ENCODE results near the gene PREP. TPM values are rescaled to one million over a fixed set of nuclear protein-coding genes. Genes with fewer than 3 reads are reported as not detected.

The PREP gene
- total RNA-seq, 5 donors from 2014 or later (not counting 1 experiment from before 2014, with no cell fraction given) = 27.4 to 34.0 (median 30.7) TPM

DNA sequence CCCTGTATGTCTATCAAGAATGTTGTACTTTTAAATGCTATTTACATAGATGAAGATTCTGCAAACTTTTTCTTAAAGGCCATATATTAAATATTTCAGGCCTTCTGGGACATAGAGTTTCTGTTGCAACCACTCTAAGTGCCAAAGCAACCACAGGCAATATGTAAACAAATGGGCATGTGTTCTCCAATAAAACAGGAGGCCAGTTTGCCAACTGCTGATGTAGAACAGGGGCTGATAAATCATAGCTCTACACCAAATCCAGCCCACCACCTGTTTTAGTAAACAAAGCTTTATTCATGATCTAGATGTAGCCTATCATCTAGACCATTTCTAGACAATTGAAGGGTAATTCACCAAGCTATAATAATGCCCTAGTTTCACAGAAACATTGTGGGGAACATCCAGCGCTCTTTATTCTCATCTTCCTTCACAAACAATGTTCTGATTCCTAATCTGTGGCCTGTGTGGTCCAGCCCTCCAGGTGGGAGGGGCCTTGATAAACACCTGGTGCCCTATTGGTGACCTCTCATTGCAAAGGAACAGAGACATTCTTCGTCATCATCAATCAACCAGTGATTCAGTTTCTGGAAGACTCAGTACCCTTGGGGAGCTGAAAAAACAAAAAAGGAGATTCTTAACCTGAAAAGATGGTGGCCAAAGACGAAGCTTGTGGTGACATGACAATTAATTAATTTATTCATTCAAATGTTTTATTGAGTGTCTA, 80.2 kb downstream of the PREP start:
- H3K4me1 Mint-ChIP-seq = no peaks in the 10 kb centered on the region
- 100% methylated on average over 2 of the region's 3 CpGs for WGBS (ENCODE audit: insufficient coverage)

DNA sequence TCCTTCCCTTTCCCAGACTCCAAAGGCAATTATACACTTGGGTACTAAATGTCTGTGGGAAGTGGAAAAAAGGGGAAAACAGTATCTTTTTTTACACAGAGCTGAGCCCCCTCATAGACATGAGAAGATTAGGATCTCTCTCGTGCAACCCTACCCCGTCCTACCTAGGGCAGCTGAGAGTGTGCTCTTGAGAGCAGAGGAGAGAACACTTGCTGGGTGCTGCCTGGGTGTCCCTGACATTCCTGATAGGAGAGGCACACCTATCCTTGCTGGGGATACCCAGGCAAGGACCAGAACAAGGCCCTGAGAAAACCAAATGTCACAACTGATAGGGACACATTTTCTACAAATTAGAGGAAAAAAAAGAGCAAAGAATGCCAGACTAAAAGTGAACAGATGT, 81.2 kb downstream of the PREP start:
- Mint-ChIP-seq H3K4me3 (no peak overlapping the region), H3K27ac (no peak overlapping the region), H3K4me1 (no peaks in the 10 kb centered on the region), H3K27me3 (no peaks in the 10 kb centered on the region), H3K9me3 (no peaks in the 10 kb centered on the region), H3K36me3 (peaks cover 53% of the 10 kb centered on the region)
- Histone ChIP-seq H3K4me3 (ENCODE audit: control insufficient read depth in 1 of 2, extremely low read depth in 1 of 2, low read length in 1 of 2) (no peak overlapping the region), H3K4me1 (ENCODE audit: control insufficient read depth in 1 of 2, extremely low read depth in 1 of 2, insufficient read depth in 2 of 2, low read length in 2 of 2) (no peaks in the 10 kb centered on the region), H3K27me3 (replicated peaks in 1 of 2; ENCODE audit: control insufficient read depth in 2 of 2, extremely low read depth in 1 of 2, insufficient read depth in 2 of 2, low read length in 1 of 2) (no peaks in the 10 kb centered on the region), H3K9me3 (no peaks in the 10 kb centered on the region), H3K27ac (ENCODE audit: low read length) (no peak overlapping the region), H3K36me3 (ENCODE audit: control insufficient read depth in 2 of 2, extremely low read depth in 1 of 2, insufficient read depth in 1 of 2, low read length in 1 of 2) (peaks cover 4 to 63% of the 10 kb centered on the region in 2 donors)
- ChIA-PET POLR2A (no interaction called here), CTCF (no interaction called here)
- no CpG with 5 or more reads among the region's 2 CpGs for WGBS (ENCODE audit: insufficient coverage)
- ATAC-seq (replicated peaks in 1 of 4) = no peak
- DNase-seq = no peak

More for the DNA sequence above, 80.2 kb downstream of the PREP start:
- Histone ChIP-seq H3K4me1 (ENCODE audit: control insufficient read depth in 1 of 2, extremely low read depth in 1 of 2, insufficient read depth in 2 of 2, low read length in 2 of 2) (no peaks in the 10 kb centered on the region), H3K4me3 (ENCODE audit: control insufficient read depth in 1 of 2, extremely low read depth in 1 of 2, low read length in 1 of 2) (no peak overlapping the region), H3K9me3 (no peaks in the 10 kb centered on the region), H3K27me3 (replicated peaks in 1 of 2; ENCODE audit: control insufficient read depth in 2 of 2, extremely low read depth in 1 of 2, insufficient read depth in 2 of 2, low read length in 1 of 2) (no peaks in the 10 kb centered on the region), H3K27ac (ENCODE audit: low read length) (no peak overlapping the region), H3K36me3 (ENCODE audit: control insufficient read depth in 2 of 2, extremely low read depth in 1 of 2, insufficient read depth in 1 of 2, low read length in 1 of 2) (peaks cover 4 to 69% of the 10 kb centered on the region in 2 donors)
- H3K27me3 Mint-ChIP-seq = no peaks in the 10 kb centered on the region
- H3K27ac Mint-ChIP-seq = no peak overlapping the region
- no peak for ATAC-seq (replicated peaks in 1 of 4)
- no peak for DNase-seq
- peaks cover 57% of the 10 kb centered on the region for H3K36me3 Mint-ChIP-seq
- ChIA-PET POLR2A (no interaction called here), CTCF (interaction anchor here (0.6 kb wide), 2 partner anchors 109 to 1535 kb away, joined by 3 to 9 read pairs; no protein-coding TSS in a partner anchor)
- no peak overlapping the region for H3K4me3 Mint-ChIP-seq
- no peaks in the 10 kb centered on the region for H3K9me3 Mint-ChIP-seq

DNA sequence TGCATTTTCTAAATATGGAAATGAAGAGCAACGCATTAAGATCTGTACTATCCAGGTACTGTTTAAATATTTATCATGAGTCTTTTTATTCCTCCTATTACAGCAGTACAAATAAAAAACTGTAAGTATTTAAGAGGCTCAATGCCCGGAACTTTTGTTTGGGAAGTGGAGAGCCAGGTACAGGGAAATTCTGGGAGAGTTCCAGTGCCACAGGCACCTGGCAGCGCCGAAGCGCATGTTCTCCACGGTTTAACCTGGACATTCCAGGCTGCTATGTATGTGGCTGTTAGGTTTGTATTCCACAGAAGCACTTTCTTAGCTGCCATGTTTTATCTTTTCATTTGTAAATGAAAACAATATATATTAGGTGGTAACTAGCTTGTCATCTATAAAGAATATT, 81.7 kb downstream of the PREP start:
- DNase-seq (no peak), ATAC-seq (replicated peaks in 1 of 4) (no peak)
- H3K9me3 Mint-ChIP-seq = no peaks in the 10 kb centered on the region
- no peak overlapping the region for H3K27ac Mint-ChIP-seq
- H3K4me3 Mint-ChIP-seq = no peak overlapping the region
- no peaks in the 10 kb centered on the region for H3K4me1 Mint-ChIP-seq
- no peaks in the 10 kb centered on the region for H3K27me3 ChIP-seq (replicated peaks in 1 of 2; ENCODE audit: control insufficient read depth in 2 of 2, extremely low read depth in 1 of 2, insufficient read depth in 2 of 2, low read length in 1 of 2)
- peaks cover 4 to 61% of the 10 kb centered on the region in 2 donors for H3K36me3 ChIP-seq (ENCODE audit: control insufficient read depth in 2 of 2, extremely low read depth in 1 of 2, insufficient read depth in 1 of 2, low read length in 1 of 2)
- peaks cover 52% of the 10 kb centered on the region for H3K36me3 Mint-ChIP-seq
- no peaks in the 10 kb centered on the region for H3K9me3 ChIP-seq
- no peaks in the 10 kb centered on the region for H3K4me1 ChIP-seq (ENCODE audit: control insufficient read depth in 1 of 2, extremely low read depth in 1 of 2, insufficient read depth in 2 of 2, low read length in 2 of 2)
- WGBS (ENCODE audit: insufficient coverage) = no CpG with 5 or more reads among the region's 6 CpGs
- H3K4me3 ChIP-seq (ENCODE audit: control insufficient read depth in 1 of 2, extremely low read depth in 1 of 2, low read length in 1 of 2) = no peak overlapping the region
- no peak overlapping the region for H3K27ac ChIP-seq (ENCODE audit: low read length)
- POLR2A ChIA-PET = no interaction called here
- CTCF ChIA-PET = no interaction called here
- no peaks in the 10 kb centered on the region for H3K27me3 Mint-ChIP-seq

DNA sequence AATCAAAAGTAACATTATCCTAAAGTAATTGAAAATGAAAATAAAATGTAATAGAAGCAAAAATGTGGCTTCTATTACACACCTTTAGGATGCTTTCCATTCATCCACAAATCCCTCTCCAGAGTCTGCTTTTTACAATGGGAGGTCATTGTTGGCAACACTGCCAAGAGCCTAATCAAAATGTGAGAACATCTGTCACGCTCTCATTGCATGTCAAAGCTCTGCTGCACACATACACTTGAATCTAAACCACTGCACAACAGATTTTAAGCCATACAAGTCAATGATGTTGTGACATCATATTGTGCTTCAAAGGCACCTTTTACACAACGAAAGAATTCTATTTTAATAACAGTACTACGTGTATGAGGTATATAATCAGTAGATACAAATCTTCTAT, 82.1 kb downstream of the PREP start:
- ChIA-PET POLR2A (no interaction called here), CTCF (no interaction called here)
- Histone ChIP-seq H3K27me3 (replicated peaks in 1 of 2; ENCODE audit: control insufficient read depth in 2 of 2, extremely low read depth in 1 of 2, insufficient read depth in 2 of 2, low read length in 1 of 2) (no peaks in the 10 kb centered on the region), H3K36me3 (ENCODE audit: control insufficient read depth in 2 of 2, extremely low read depth in 1 of 2, insufficient read depth in 1 of 2, low read length in 1 of 2) (peaks cover 4 to 62% of the 10 kb centered on the region in 2 donors), H3K27ac (ENCODE audit: low read length) (no peak overlapping the region), H3K4me3 (ENCODE audit: control insufficient read depth in 1 of 2, extremely low read depth in 1 of 2, low read length in 1 of 2) (no peak overlapping the region), H3K9me3 (no peaks in the 10 kb centered on the region), H3K4me1 (ENCODE audit: control insufficient read depth in 1 of 2, extremely low read depth in 1 of 2, insufficient read depth in 2 of 2, low read length in 2 of 2) (no peaks in the 10 kb centered on the region)
- no peak for ATAC-seq (replicated peaks in 1 of 4)
- no peak overlapping the region for H3K4me3 Mint-ChIP-seq
- H3K27ac Mint-ChIP-seq = no peak overlapping the region
- no peaks in the 10 kb centered on the region for H3K9me3 Mint-ChIP-seq
- no peaks in the 10 kb centered on the region for H3K27me3 Mint-ChIP-seq
- WGBS (ENCODE audit: insufficient coverage) = no CpG with 5 or more reads among the region's 3 CpGs
- H3K36me3 Mint-ChIP-seq = peaks cover 55% of the 10 kb centered on the region
- DNase-seq = no peak
- H3K4me1 Mint-ChIP-seq = no peaks in the 10 kb centered on the region

DNA sequence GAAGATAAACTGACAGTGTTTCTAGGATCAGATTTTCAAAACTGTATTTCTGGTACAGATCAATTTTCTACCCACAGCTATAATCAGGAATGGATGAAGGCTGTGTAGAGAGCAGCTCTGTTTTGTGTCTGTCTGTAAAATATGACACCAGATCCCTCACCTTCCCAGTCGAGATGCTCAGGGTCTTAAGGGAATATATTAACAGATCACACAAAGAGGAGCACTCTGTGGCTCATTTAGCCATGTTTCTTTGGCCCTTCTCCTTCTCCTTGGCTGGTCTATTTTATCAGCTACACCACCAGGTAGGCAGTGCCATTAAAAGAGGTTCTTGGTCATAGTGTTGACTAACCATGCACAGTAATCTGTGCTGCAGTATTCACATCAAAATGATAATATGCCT, 82.6 kb downstream of the PREP start:
- Histone ChIP-seq H3K27ac (ENCODE audit: low read length) (no peak overlapping the region), H3K4me3 (ENCODE audit: control insufficient read depth in 1 of 2, extremely low read depth in 1 of 2, low read length in 1 of 2) (no peak overlapping the region), H3K36me3 (ENCODE audit: control insufficient read depth in 2 of 2, extremely low read depth in 1 of 2, insufficient read depth in 1 of 2, low read length in 1 of 2) (peaks cover 4 to 61% of the 10 kb centered on the region in 2 donors), H3K9me3 (no peaks in the 10 kb centered on the region), H3K27me3 (replicated peaks in 1 of 2; ENCODE audit: control insufficient read depth in 2 of 2, extremely low read depth in 1 of 2, insufficient read depth in 2 of 2, low read length in 1 of 2) (no peaks in the 10 kb centered on the region), H3K4me1 (ENCODE audit: control insufficient read depth in 1 of 2, extremely low read depth in 1 of 2, insufficient read depth in 2 of 2, low read length in 2 of 2) (no peaks in the 10 kb centered on the region)
- WGBS (ENCODE audit: insufficient coverage) = no CpG with 5 or more reads among the region's 1 CpG
- ATAC-seq (replicated peaks in 1 of 4) = no peak
- H3K27me3 Mint-ChIP-seq = no peaks in the 10 kb centered on the region
- ChIA-PET POLR2A (no interaction called here), CTCF (no interaction called here)
- H3K27ac Mint-ChIP-seq = no peak overlapping the region
- no peak for DNase-seq
- no peaks in the 10 kb centered on the region for H3K9me3 Mint-ChIP-seq
- no peaks in the 10 kb centered on the region for H3K4me1 Mint-ChIP-seq
- no peak overlapping the region for H3K4me3 Mint-ChIP-seq
- peaks cover 55% of the 10 kb centered on the region for H3K36me3 Mint-ChIP-seq

DNA sequence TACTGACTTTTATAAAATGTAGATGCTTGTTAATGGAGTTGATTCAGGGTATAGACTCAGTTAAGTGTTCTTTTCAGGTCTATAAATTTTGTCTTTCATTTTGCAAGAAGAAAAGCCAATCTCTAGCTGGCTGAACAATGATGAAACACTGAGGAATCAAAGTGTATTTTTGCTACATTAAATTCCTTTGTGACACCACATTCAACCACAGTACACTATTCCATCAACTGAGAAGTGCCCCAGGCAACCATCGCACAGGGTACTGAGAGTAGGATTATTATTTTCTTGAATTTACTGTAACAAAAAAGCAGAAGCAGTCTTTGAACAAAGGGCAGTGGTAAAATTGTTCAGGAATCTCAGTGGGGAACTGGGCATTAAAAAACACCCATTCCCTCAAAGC, 83.6 kb downstream of the PREP start:
- no peak overlapping the region for H3K4me3 Mint-ChIP-seq
- no peak for ATAC-seq (replicated peaks in 1 of 4)
- no peak overlapping the region for H3K27ac Mint-ChIP-seq
- POLR2A ChIA-PET = no interaction called here
- no peaks in the 10 kb centered on the region for H3K9me3 ChIP-seq
- H3K4me1 Mint-ChIP-seq = no peaks in the 10 kb centered on the region
- DNase-seq = no peak
- no peak overlapping the region for H3K4me3 ChIP-seq (ENCODE audit: control insufficient read depth in 1 of 2, extremely low read depth in 1 of 2, low read length in 1 of 2)
- H3K27me3 ChIP-seq (replicated peaks in 1 of 2; ENCODE audit: control insufficient read depth in 2 of 2, extremely low read depth in 1 of 2, insufficient read depth in 2 of 2, low read length in 1 of 2) = no peaks in the 10 kb centered on the region
- H3K36me3 ChIP-seq (ENCODE audit: control insufficient read depth in 2 of 2, extremely low read depth in 1 of 2, insufficient read depth in 1 of 2, low read length in 1 of 2) = peaks cover 4 to 59% of the 10 kb centered on the region in 2 donors
- no peaks in the 10 kb centered on the region for H3K9me3 Mint-ChIP-seq
- no peak overlapping the region for H3K27ac ChIP-seq (ENCODE audit: low read length)
- H3K4me1 ChIP-seq (ENCODE audit: control insufficient read depth in 1 of 2, extremely low read depth in 1 of 2, insufficient read depth in 2 of 2, low read length in 2 of 2) = no peaks in the 10 kb centered on the region
- CTCF ChIA-PET = no interaction called here
- WGBS (ENCODE audit: insufficient coverage) = no CpG with 5 or more reads among the region's 1 CpG
- H3K27me3 Mint-ChIP-seq = no peaks in the 10 kb centered on the region
- H3K36me3 Mint-ChIP-seq = peaks cover 56% of the 10 kb centered on the region
